Measurements from ENCODE around the gene RXRB.

DNA sequence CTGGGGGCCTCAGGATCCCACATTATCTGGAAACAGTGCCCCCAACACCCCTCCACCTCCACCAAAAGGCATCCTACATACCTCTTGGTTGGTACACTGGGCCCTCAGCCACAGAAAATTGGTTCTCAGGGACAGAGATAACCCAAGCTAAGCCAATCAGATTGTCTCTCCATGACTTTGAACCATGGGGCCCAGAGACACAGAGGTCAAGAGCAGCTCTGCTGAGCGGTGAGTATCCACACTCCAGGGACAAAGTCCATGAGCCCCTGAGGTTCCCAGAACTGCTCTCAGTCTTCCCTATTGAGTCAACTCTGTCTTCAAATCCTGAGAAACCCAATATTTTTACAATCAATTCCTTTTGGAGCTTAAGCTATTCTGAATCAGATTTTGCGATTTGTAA lies 43.5 kb downstream of the RXRB start:
- TF ChIP-seq YY1 (IDR thresholded peaks at IDR 0.05; ENCODE audit: insufficient read depth, insufficient read length) (no peak), ZNF274 (IDR thresholded peaks at IDR 0.05; ENCODE audit: low read depth, low read length) (no peak), SUZ12 (IDR thresholded peaks at IDR 0.05; ENCODE audit: extremely low read depth, insufficient read depth, insufficient read length) (no peak)

Measured in NT2/D1 (cell line).